NCI-H345 treated with DMSO at 0.1 percent for 48 hours (cell line): ENCODE data around the gene LGALS1.
"Not testable (repeated sequence)": the region's sequence is repeated elsewhere in the genome, so short reads cannot be mapped to it uniquely, and the experiment has no call there.

Experiments used
- DNase-seq: peaks from one replicate; lab custom pipeline; 2025; ENCODE audit not compliant: unreplicated experiment; lab: John Stamatoyannopoulos, UW

LGALS1 gene

DNA sequence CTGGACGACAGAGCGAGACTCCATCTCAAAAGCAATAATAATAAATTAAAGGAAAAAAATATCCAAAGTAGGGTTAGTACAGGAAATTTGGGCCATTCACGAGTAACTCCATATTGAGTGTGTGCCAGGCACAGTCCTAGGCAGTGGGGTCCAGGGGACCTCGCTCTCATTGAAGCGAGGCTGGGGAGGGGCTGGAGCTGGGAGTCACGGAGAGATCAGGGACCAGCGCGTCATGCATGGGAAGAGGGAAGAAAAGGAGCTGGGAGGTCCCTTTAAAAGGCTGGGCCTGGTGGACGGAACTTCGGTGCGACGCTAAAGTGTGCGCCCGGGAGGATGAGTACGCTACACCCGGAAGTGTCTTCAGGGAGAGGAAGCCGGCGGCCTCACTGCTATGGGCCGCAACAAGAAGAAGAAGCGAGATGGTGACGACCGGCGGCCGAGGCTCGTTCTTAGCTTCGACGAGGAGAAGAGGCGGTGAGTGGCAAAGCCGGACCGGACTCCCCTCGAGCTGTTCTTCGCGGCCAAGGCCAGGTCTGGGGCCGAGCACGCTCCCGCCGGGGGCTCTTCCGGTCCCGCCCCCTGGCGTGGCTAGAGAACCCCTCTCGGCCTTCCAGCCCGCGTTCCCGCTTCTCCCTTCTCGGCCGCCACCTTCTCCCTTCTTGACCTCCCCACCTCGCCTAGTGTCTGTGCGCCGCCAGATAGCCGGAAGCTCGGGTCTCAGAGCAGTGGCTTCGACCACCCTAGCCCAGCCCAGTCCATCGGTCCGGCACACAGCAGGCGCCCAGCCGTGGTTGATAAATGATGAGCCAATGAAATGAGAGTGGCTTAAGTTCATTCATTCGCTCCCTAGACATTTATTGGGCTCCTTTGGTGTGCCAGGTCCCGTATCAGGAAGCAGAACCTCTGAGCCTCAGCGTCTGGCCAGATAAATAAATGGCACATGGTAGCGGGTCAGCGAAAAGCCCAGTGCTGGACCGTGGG lies 10.9 kb downstream of the LGALS1 start, which contains the start of gene NOL12:
NOL12 (plus strand) TSS at position 342 of the 981 bp plus-strand sequence; CDS start at position 392, 50 bp downstream.
- DNase-seq: peak; percentile 48

DNA sequence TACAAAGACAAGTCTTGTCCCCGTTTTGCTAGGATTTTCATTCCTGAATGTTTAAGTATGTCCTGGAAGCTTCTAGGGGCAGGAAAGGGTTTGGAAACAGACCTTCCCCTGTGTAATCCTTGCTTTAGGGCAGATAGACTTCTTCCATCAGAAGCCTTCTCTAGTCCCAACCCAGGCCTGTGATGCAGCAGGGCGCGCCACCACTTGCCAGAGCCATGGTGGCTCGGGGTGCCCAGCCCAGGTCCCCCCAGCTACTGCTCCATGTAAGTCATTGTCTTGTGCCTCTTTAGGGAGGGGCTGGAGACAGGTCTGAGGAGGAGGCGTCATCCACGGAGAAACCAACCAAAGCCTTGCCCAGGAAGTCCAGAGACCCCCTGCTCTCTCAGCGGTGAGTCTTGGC lies 15.0 kb downstream of the LGALS1 start:
- DNase-seq: no peak

- DNase-seq: no peak
These were observed 15.6 kb downstream of the LGALS1 start for GRCh38 chr22:37690901-37691504.

GRCh38 chr22:37692627-37693285 lies 17.3 kb downstream of the LGALS1 start:
- DNase-seq: no peak

DNA sequence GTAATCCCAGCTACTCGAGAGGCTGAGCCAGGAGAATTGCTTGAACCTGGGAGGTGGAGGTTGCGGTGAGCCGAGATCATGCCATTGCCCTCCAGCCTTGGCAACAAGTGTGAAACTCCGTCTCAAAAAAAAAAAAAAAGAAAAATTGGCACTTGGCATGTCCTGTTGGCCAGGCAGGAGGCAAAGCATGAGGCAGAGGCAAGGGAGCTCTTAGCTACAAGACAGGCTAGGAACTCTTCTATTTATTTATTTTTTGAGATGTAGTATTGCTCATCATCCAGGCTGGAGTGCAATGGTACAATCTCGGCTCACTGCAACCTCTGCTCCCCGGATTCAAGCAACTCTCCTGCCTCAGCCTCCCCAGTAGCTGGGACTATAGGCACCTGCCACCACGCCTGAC lies 18.7 kb downstream of the LGALS1 start:
- DNase-seq: not testable (repeated sequence)

- DNase-seq: not testable (repeated sequence)
These were observed 20.8 kb downstream of the LGALS1 start for GRCh38 chr22:37696260-37696656.

- DNase-seq: no peak
These were observed 21.5 kb downstream of the LGALS1 start, which contains the start of gene TRIOBP for GRCh38 chr22:37696657-37697537. TSS of gene TRIOBP (plus strand) at chr22:37697048. CDS start at chr22:37701366, 4,318 bp downstream.

DNA sequence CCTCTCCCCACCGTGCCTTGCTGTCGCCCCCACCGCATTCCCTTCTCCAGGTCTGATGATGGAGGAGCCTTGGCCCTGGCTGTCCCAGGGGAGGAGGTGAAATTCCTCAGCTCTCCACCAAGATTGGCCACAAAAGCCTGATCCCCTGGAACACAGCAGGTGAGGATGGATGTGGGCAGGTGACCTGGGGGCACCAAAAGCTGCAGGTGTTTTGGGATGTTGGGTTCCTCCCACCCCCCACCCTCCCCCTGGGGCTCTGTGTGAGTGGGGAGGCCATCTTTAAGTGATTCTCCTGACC lies 22.1 kb downstream of the LGALS1 start:
- DNase-seq: no peak

DNA sequence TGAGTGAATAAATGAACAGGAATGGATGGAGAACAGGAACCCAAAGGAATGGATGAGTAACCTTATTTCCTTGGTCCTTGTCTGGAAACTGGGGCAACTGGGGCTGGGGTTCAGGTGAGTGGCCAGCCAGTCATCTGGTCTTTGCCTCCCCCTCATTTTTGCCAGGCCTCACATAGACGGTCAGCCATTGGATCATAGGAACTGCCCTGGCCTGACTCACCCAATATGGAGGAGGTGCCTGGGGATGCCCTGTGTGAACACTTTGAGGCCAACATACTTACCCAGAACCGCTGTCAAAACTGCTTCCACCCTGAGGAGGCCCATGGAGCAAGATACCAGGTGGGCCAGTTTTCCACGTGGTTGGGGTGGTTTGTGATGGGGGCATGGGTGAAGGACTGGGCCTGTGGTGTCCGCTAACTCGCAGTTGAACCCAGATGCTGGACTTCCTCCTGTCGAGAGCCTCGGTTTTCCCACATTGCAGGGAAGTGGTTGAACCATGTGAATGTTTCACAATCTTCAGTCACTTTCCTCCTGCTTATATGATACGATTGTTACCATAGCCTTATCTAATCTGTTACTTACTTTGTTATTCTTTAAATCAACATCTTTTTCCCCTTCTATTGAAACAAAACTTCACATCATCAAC lies 25.8 kb downstream of the LGALS1 start:
- no peak for DNase-seq

DNA sequence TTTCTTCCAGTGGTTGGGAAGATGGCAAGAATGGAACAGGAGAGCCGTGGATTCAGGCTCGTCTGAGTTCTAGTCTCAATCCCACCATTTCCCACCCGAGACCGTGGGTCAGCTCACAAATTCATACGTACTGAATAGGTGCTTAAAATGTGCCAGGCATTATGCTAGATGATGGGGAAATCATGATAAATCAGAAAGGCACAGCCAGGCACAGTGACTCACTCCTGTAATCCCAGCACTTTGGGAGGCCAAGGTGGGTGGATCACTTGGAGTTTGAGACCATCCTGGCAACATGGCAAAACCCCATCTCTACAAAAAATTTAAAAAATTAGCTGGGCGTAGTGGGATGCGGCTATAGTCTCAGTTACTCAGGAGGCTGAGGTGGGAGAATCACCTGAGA lies 28.5 kb downstream of the LGALS1 start:
- no peak for DNase-seq

DNA sequence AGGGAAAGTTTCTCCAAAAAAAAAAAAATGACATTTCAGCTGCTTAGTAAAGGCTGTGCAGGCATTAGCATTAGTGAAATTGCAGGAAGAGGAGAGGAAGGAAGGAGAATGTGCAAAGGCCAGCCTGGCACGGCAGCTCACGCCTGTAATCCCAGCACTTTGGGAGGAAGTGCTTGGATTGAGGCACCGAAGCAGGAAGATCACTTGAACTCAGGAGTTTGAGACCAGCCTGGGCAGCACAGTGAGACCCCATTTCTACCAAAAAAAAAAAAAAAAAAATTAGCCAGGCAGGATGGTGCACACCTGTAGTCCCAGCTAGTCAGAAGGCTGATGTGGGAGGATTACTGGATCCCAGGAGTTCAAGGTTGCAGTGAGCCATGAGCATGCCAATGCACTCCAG lies 29.2 kb downstream of the LGALS1 start:
- no peak for DNase-seq

- no peak for DNase-seq
These were observed 29.8 kb downstream of the LGALS1 start for GRCh38 chr22:37705205-37705604.

GRCh38 chr22:37708580-37709444 lies 33.4 kb downstream of the LGALS1 start:
- no peak for DNase-seq

DNA sequence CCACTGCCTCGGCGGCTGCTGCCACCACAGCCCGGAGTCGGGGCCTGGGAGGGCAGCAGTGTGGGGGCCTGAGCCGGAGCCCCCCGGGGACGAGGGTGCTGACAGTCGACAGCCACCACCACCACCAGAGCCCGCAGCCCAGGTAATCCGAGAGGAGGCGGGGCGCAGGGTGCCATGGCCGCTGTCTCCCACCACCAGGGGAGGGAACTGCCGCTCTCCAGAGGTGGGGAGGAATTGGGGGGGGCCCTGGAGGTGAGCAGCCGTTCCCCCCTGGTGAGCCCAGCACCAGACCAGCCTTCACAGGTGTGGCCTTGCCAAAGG lies 34.0 kb downstream of the LGALS1 start:
- DNase-seq: no peak

- no peak for DNase-seq
These were observed 35.2 kb downstream of the LGALS1 start for GRCh38 chr22:37710675-37711074.

DNA sequence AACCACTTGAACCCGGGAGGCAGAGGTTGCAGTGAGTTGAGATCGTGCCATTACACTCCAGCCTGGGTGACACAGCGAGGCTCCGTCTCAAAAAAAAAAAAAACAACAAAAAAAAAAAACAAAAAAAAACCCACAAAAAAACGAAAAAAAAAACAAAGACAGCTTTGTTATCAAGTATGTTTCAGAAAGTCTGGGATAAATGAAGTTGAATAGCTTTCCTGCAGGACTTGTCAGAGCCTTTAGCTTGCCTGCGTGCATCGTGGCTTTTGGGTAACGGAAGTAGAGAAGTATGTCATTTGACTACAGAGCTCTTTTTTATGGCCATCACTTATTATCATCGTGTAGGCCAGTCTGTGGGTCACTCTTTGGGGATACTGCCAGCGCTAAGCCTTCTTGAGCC lies 36.1 kb downstream of the LGALS1 start:
- no peak for DNase-seq

DNA sequence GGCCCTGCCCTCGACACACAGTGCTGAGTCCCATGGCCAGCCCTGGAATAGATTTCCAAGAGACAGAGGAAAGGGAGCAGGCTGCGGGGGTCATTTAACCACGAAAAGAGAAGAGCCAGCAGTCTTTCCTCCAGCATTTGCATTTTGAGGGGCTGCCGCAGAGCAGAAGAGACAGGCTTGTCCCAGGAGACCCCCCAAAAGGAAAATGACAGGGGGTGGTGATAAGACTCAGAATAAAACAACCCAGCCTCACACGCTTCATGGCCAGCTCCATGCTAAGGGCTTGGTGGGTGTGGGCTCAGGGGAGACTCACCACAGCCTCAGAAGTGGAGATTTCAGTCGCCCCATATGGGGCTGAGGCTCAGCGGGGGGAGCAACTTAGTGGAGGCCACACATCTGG lies 38.3 kb downstream of the LGALS1 start:
- DNase-seq: no peak

- DNase-seq: no peak
These were observed 39.2 kb downstream of the LGALS1 start for GRCh38 chr22:37714634-37715033.

DNA sequence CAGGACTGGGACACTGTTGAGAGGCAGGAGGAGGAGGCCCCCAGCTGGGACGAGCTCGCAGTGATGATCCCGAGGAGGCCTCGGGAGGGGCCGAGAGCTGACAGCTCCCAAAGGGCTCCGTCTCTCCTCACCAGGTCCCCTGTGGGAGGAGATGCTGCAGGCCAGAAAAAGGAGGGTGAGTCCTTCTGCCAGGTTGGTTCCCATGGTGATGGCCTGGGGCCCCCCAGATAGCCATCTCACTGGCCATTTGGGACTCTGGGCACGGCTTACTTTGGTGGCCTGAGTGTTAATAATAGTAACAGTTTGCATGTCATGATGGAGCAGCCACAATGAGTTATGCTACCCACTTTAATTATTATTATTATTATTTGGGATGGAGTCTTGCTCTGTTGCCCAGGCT lies 40.3 kb downstream of the LGALS1 start:
- no peak for DNase-seq

- DNase-seq: no peak
These were observed 41.3 kb downstream of the LGALS1 start for GRCh38 chr22:37716708-37717107.
